SH-SY5Y (cell line): ENCODE data around the gene NDRG4.

Source experiments
- GATA2 ChIP-seq: IDR thresholded peaks from 2 replicates; pipeline ENCODE4 v1.6.1; 2011; ENCODE audit warnings: mild to moderate bottlenecking, low read depth, low read length
- GATA3 ChIP-seq: IDR thresholded peaks from 2 replicates; pipeline ENCODE4 v1.6.1; 2011; ENCODE audit warnings: low read depth, mild to moderate bottlenecking, low read length, moderate library complexity

- no peak for TF ChIP-seq GATA2
- TF ChIP-seq GATA3: no peak
These were observed 42.3 kb downstream of the NDRG4 start for GRCh38 chr16:58542291-58542690.
